ENCODE data around the gene ATP8B2.

GRCh38 chr1:154329152-154329521 lies 3.8 kb downstream of the ATP8B2 start:
- TF ChIP-seq POLR2A (IDR thresholded peaks at IDR 0.05; ENCODE audit: low read depth, low read length) (no peak), TAF1 (IDR thresholded peaks at IDR 0.05; ENCODE audit: low read depth, low read length) (no peak)
